DMS 273 treated with DMSO at 0.1 percent for 48 hours (cell line): ENCODE data around the gene SLC5A2.
A peak's percentile ranks its signal among the peaks of the same experiment; 100 is the strongest.
"Not testable (repeated sequence)": the region's sequence is repeated elsewhere in the genome, so short reads cannot be mapped to it uniquely, and the experiment has no call there.

ENCODE experiments used
- DNase-seq: peaks from one replicate; lab custom pipeline; 2025; lab: John Stamatoyannopoulos, UW

SLC5A2 gene

DNA sequence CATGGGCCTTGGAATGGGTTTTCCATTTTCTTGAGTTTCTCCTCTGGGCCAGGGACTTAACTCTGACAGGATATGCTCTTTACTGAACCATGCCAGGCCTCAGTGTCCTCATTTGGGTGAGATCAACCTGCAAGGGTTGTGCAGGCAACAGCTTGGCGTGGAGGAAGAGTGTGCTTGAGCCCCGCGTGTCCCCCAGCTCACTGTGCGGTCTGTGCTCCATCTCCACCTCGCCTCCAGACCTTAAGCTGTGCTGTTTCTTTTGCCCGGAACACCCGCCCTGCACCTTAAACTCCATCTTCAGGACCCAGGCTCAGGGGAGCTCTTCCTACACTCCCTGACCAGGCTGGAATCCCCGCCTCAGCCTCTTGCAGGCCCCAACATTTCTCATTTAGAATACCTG, 15.6 kb downstream of the SLC5A2 start:
- no peak for DNase-seq

DNA sequence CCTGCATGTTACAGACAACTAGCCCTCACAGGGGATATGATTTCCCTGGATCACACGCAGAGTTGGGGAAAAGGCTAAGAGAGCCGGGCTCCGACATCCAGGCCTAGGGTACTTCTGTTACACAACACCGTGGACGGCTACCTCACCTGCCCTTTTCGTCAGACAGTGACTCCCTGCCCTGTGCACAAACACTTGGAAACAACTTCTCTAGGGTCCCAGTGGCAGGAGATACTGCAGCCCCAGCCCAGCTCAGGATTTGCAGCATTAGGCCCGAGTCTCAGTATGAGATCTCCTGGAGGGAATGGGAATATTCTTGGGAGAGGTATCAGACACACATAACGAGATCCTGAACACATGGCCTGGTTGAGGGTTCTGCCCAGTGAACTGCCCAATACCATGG, 17.0 kb downstream of the SLC5A2 start:
- no peak for DNase-seq

DNA sequence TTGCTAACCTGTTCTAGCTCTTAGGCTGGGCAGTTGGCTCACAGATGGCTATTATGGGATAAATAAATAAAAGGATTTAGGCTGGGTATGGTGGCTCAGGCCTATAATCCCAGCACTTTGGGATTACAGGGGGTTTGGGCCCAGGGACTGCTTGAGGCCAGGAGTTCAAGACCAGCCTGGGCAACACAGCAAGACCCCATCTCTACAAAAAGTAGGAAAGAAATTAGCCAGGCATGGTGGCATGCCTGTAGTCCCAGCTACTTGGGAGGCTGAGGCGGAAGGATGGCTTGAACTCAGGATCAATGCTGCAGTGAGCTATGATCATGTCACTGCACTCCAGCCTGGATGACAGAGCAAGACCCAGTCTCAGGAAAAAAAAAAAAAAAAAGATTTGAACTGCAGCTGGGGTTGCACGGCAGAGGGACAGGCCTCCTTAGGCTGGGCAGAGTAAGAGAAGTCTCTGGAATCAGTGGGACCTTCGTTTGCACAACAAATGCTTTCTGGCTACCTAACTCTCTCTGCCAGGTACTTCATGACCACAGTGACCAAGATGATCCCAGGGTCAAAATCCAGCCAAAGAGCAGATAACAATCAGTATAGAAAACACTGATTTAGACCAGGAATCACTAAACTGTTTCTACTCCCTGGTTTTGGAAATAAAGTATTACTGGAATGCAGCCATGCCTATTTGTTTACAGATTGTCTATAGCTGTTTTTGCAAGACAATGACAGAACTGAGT, 18.5 kb downstream of the SLC5A2 start:
- DNase-seq: no peak

DNA sequence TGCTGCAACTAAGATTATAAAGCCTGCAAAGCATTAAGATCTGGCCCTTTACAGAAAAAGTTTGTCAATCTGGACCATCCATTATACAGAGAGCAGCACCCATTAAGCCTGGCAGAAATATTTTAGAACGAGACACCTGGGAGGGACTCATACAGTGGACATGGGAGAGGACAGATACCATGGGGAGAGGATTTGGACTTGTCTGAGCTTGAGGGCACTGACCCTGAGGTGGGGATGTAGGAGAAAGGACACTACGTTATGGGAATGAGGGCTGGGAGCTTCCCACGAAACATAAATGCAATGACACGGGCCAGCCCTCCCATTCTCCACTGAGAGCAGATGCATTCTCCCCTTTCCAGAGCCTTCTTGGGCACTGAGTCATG, 19.0 kb downstream of the SLC5A2 start:
- DNase-seq: no peak

DNA sequence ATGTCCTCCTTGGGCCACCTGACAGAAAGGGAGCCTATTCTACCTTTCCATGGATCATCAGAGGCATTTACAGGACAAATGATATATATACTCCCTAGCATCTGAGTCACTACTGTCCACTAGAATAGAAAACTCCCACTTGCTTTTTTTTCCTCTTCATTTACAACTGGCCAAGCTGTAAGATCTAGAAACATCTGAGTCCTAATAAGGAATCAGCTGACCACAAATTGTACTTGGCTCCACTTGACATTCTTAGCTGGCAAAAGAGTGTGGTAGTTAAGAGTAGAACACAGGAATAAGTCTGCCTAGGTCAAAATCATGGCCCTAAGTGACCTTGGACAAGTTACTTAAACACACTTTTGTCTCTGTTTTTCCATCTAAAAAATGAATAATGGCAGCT, 20.1 kb downstream of the SLC5A2 start:
- no peak for DNase-seq

DNA sequence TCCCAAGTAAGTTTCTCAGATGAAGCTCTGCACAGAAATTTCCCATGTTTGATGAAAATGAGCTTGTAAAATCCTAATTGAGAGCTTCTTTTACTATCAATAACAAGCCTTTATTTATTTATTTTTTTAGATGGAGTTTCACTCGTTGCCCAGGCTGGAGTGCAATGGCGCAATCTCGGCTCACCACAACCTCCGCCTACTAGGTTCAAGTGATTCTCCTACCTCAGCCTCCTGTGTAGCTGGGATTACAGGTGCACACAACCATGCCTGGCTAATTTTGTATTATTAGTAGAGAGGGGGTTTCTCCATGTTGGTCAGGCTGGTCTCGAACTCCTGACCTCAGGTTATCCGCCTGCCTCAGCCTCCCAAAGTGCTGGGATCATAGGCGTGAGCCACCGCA, 20.6 kb downstream of the SLC5A2 start:
- not testable (repeated sequence) for DNase-seq

DNA sequence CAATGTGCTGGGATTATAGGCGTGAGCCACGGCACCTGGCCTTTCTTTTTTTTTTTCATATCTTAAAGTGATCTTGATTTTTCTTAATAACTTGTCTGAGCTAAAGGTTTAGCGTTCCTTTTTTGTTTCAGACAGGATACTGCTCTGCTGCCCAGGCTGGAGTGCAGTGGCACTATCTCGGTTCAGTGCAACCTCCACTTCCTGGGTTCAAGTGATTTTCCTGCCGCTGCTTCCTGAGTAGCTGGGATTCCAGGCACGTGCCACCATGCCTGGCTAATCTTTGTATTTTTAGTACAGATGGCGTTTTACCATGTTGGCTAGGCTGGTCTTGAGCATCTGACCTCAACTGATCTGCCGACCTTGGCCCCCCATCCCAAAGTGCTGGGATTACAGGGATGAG, 21.2 kb downstream of the SLC5A2 start:
- DNase-seq: no peak

DNA sequence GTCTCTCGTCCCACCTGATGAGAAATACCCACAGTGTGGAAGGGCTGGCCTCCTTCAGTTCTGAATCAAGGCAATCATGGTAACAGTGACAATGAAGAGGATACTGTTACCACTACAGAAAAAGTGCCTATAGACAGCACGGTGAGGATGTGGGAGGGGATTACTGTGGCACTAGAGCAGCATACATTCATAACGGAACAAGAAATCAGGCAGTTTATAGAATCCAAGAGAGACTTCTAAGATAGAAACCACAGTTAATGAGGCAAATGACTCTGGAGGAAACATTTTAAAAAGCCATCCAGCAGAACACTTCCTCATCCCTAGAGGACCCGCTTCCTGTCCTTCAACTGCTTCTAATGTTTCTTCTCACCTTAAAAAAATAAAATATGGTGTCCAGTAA, 22.6 kb downstream of the SLC5A2 start:
- DNase-seq: no peak

DNA sequence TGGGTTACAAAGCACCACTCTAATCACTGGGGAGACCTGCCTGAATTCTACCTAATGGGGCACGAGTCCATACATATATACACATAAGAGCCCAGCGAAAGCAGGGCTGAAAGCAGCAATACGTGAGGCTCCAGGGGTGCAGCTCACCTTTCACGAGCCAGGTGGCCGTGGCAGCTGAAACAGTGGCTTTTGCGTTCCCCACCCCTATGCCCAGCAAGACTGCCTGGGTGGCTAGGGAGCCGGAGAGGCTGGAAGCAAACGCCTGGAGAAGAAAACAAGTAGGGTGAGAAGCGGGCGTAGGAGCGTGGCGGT, 24.6 kb downstream of the SLC5A2 start:
- DNase-seq: no peak

DNA sequence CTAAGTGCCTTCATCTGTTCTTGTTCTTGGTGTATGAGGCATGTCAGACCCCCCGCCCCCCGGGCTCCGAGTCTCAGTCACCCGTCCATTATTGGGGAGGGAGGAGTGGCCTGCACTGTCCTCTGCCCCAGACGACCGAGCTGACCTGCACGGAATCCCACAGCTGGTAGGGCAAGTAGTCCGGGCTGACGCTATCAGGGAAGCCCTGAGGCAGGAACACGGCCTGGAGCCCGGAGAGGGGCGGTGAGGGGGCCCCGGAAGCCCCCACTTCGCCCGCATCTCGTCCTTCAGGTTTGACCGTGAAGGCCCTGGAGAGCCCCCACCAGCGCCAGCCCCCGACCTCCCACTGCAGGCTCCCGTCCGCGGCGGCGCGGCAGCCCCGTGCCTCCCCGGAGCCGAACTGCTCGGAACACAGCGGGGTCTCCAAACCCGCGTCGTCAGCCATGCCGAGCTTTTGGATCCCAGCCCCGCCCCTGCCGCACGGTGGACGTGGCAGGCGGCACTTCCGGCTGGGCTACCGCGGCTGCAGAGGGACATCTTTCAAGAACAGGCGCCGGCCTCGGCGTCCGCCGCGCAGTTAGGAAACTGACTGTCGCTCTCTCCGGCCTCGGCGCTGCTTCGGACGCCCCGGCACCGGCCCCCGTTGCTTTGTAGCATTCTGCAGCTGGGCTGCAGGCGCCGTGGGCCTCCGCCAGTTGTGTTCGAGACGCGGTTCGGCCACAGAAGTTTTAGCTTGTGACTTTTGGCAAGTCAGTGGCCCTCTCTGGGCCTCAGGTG, 25.2 kb downstream of the SLC5A2 start, which contains the start of gene RUSF1:
TSS of gene RUSF1 (minus strand) at position 463 of the 777 bp plus-strand sequence. CDS start at position 445, 18 bp downstream.
- peak; percentile 62 for DNase-seq

DNA sequence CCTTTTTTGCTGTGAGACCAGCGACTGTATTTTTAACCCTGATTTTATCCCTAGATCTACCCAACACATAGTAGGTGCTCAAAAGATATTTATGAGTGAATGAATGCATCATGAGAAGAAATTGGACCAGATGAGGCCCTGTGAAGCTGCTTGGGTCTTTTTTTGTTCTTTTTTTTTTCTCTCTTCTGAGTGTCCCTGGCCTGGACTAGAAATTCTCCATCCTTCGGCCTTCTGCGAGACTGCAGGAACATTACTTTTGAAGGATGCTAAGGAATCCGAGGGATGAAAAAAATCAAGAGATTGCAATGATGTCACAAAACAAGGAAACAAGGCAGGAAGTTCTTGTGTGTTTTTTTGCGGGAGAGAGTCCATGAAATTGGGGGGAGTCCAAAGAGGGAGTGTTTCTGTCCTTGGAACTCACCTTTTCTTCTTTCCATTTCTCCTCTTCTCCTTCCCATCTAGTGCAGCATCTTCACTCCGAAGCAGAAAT, 25.8 kb downstream of the SLC5A2 start:
- DNase-seq: no peak

DNA sequence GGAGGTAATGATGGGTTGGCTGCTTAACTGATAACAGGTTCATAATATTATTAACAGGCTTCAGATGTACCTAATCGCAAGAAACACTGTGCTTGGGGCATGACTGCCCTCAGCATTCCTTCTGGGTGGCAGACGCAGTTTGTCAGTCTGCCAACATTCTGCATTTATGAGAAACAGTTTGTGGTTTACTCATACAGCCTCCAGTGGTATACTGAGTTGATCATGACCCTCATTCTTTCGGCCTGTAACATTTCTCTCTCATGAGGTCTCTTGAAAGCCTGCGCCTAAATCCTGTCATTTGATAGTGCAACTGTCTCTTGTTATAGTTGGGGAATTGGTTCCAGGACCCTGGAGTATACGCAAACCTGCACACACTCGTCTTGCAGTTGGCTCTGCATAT, 30.2 kb downstream of the SLC5A2 start:
- DNase-seq: no peak

DNA sequence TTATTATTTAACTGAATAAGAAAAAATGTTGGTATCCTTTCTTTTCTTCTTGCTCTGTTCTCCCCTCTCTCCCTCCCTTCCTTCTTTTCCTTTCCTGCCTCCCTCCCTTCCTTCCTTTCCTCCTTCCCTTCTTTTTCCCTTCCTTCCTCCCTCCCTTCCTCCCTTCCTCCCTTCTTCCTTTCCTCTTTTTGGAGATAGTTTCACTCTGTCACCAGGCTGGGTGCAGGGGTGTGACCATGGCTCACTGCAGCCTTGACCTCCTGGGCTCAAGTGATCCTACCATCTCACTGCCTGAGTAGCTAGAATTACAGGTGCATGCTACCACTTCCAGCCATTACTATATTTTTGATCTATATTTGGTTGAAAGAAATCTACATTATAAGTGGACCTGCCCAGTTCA, 31.0 kb downstream of the SLC5A2 start:
- no peak for DNase-seq

DNA sequence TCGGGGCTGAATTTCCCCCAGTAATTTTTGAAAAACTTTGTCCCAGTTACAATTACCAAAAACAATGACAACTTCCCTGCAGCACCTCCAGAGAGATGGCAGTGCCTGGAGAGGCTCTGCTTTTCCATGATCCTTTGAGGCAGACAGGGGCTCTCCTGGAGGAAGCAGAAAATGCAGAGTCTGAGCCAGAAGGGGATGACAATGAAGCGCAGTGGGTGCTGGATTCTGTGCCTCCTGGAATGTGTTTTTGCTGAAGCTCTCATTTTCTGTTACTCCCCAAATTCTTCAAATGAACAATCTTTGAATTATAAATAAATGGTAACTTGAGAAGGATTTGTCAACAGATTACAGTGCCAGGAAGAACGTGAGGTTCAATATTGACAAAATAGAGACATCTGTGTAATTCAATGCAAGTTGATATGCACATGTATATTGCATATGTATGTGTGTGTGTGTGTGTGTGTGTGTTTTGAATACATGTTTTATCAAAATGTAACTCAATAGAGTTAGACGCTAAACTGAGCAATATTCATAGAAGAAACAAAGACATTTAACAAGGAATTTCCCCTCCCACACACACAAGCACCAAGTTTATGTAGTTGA, 35.0 kb downstream of the SLC5A2 start:
- DNase-seq: no peak

DNA sequence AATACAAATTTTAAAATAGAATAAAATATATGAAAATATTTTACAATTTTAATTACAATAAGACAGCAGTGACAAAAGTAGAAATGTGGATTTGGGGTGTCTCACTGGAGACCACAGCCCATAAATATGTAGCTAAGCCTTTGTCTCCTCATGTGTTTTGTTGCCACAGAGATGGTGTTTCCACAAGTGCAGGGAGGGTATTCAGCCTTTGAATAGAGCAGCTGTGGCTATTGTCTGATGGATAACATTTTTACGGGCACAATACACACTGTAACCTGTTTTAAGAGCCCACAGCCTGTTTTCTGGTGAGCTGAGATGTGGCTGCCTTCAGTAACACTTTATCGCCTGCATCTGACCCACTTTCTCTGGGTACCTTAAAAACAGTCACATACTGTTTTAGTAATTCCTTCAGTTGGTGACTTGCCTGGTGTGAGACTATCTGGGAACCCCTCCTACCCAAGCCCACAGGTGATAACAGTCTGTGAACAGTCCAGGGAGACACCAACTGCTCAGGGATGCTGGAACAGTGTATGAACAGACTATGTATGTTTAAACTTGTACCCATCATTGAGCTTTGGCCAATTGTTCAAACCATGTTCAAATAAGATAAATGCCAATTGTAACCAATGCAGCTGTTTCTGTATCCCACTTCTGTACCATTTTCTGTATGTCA, 37.0 kb downstream of the SLC5A2 start:
- DNase-seq: no peak

DNA sequence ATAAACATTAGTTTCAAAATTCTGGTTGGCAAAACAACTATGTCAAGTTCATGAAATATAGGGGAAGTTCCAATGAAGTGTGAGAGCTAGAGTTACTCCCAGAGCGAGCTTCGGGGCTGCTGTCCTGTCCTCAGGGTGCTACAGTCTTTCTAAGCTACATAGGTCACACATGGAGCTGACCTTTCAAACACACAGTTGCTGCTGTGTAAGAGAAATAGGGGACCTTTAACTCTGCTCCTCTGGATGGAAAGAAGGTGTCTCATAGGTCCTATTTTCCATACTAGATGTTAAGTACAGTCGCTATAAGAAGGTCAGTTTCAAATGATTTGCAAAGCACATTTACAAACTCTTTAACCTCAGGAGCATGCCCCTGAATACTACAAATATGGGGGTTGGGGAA, 38.4 kb downstream of the SLC5A2 start:
- no peak for DNase-seq

DNA sequence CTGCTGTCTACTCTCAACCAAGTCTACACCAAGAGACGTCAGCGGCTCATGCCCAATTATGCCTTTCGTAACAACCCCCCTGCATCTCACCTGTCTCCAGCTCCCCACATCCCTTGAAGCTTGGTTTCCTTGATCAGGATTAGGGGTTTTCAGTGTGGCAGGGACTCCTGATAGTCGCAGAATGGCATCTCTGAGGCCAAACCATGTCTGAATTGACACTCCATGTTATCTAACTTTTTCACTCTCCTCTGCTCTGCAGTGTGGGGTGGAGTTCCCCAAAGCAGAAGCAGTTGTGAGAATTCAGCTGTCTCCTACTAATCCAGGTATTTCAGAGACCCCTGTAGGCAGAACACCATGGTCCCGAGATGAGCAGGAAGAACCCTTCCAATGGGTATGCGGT, 39.1 kb downstream of the SLC5A2 start:
- DNase-seq: no peak

DNA sequence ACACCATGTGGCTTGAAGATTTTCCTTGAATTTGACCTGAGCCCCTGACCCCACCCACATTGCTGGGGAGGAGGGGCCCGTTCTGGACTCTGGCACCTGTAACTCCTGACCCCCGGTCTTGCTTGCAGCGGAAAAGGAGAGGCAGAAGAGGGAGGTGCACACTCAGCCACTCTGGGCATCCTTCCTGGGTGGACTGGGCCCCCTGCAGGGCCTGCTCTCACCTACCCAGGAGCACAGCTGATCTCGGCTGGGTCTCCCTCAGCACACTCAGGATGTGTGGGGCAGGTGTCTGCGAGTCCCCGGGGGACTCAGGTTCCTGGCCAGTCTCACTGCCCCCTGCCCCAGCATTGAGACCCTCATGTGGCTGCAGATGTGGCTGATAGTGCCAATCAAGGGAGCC, 40.8 kb downstream of the SLC5A2 start:
- not testable (repeated sequence) for DNase-seq

DNA sequence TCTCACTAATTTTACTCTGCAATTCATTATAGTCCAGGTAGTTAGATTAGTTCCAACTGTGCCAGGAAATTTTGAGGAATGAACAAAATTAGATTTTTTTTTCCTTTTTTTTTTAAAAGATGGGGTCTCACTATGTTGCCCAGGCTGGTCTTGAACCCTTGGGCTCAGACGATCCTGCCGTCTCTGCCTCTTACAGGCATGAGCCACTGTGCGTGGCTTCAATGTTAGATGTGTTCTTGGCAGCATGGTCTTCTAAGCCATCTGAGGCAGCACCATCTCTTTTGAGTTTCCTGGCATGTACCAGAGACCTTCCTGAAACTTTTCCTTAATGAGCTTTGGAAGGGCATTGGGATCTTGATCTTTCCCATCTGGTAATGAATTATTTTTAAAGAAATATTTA, 42.2 kb downstream of the SLC5A2 start:
- no peak for DNase-seq

DNA sequence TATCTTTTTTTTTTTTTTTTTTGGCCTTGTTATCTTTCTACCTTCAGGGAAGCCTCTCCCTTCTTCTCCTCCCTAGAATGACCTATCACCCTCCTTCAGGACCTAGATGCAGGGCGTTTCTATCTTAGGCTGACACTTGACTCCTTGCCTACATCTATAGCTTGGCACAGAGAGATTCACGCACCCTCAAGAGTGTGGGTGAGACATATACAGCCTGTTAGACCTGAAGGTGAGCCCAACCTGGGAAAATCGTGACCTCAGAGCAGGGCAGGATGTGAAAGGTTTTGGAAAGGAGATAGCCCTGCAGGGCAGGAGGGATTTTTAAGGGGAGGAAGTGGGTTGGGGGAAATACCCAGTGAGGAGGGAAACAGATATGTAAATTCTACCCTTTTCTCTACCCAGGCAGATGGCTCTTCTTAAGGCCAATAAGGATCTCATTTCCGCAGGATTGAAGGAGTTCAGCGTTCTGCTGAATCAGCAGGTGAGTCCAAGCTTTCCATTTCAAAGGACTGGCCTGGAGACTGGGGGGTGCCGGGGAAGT, 44.9 kb downstream of the SLC5A2 start, which contains the start of gene AHSP:
TSS of gene AHSP (plus strand) at position 167 of the 541 bp plus-strand sequence. CDS start at position 407, 240 bp downstream.
- no peak for DNase-seq

DNA sequence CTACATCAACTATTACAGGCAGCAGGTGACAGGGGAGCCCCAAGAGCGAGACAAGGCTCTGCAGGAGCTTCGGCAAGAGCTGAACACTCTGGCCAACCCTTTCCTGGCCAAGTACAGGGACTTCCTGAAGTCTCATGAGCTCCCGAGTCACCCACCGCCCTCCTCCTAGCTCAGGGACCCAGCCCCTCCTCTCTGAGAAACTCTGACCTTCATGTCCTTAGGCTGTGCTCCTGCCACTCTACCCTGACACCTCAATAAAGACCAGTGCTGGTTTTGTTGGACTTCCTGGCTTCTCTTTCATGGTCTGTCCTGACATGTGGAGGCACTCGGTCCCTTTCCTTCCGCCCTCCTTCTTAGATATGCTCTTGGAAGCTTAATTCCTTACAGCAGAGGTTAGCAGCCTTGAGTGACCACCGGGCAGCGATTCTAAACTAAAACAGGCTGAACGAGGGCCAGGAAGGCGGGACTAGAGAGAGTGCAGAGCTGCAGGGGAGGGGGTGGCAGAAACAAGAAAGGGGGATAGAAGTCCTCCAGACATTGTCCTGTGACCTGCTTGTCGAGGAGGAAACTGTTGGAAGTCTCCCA, 45.7 kb downstream of the SLC5A2 start:
- DNase-seq: no peak
